GM19025 (cell line): ENCODE results near the gene STAT1.

Experiments
- ATAC-seq: cut with Tn5 transposase; IDR thresholded peaks from one replicate; pipeline ENCODE4 v1.9.1; 2021; ENCODE audit warnings: mild to moderate bottlenecking, low read depth, moderate library complexity; ENCODE audit not compliant: unreplicated experiment

Gene STAT1

GRCh38 chr2:191032588-191033429 is 18.8 kb upstream of the STAT1 start:
- ATAC-seq = no peak

- no peak for ATAC-seq
These were observed 17.3 kb upstream of the STAT1 start for GRCh38 chr2:191031256-191031655.

GRCh38 chr2:191030521-191031154 is 16.7 kb upstream of the STAT1 start:
- peak; percentile 87 for ATAC-seq

GRCh38 chr2:191029280-191029950 is 15.4 kb upstream of the STAT1 start:
- ATAC-seq = no peak

- no peak for ATAC-seq
These were observed 12.4 kb upstream of the STAT1 start for GRCh38 chr2:191026377-191026776.

- no peak for ATAC-seq
These were observed 11.2 kb upstream of the STAT1 start for GRCh38 chr2:191025135-191025534.

- ATAC-seq = no peak
These were observed 9.3 kb upstream of the STAT1 start for GRCh38 chr2:191023235-191023679.

- ATAC-seq = peak; percentile 4
These were observed 6.9 kb upstream of the STAT1 start for GRCh38 chr2:191020742-191021381.

GRCh38 chr2:191020221-191020741 is 6.3 kb upstream of the STAT1 start:
- peak; percentile 64 for ATAC-seq

GRCh38 chr2:191019376-191019775 is 5.4 kb upstream of the STAT1 start:
- ATAC-seq = no peak

- peak; percentile 7 for ATAC-seq
These were observed 4.7 kb upstream of the STAT1 start for GRCh38 chr2:191018643-191019119.

- no peak for ATAC-seq
These were observed 4.1 kb upstream of the STAT1 start for GRCh38 chr2:191018048-191018447.

GRCh38 chr2:191015831-191016230 is 1.9 kb upstream of the STAT1 start:
- ATAC-seq = no peak

- ATAC-seq = no peak
These were observed 1.3 kb upstream of the STAT1 start for GRCh38 chr2:191015239-191015638.

- no peak for ATAC-seq
These were observed 666 bp upstream of the STAT1 start for GRCh38 chr2:191014653-191015020.

- ATAC-seq = no peak
These were observed 364 bp downstream of the STAT1 start for GRCh38 chr2:191013682-191013931.

GRCh38 chr2:191012845-191013681 is 908 bp downstream of the STAT1 start:
- ATAC-seq = no peak

- ATAC-seq = no peak
These were observed 1.6 kb downstream of the STAT1 start for GRCh38 chr2:191012346-191012745.

GRCh38 chr2:191010887-191011885 is 2.8 kb downstream of the STAT1 start:
- ATAC-seq = no peak
